G401.6 (cell line): ENCODE results near the gene STK32C.
"Not testable (repeated sequence)": the region's sequence is repeated elsewhere in the genome, so short reads cannot be mapped to it uniquely, and the experiment has no call there.

ENCODE experiments used
- FAIRE-seq: peaks from 2 replicates; lab custom pipeline; 2012; peaks lifted over from hg19 to GRCh38; lab: Jason Lieb, UNC

STK32C gene

DNA sequence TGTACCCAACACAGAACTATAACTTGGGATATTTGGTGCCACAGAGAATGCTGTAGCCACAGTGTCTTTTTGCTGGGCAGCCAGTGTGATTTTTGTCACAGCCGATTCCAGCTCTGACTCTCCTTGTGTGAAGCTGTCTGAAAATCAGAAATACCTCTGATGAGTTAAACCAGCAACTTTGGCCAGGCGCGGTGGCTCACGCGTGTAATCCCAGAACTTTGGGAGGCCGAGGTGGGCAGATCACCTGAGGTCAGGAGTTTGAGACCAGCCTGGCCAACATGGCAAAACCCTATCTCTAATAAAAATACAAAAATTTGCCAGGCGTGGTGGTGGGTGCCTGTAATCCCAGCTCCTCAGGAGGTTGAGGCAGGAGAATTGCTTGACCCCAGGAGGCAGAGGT is 30.1 kb upstream of the STK32C start:
- not testable (repeated sequence) for FAIRE-seq

DNA sequence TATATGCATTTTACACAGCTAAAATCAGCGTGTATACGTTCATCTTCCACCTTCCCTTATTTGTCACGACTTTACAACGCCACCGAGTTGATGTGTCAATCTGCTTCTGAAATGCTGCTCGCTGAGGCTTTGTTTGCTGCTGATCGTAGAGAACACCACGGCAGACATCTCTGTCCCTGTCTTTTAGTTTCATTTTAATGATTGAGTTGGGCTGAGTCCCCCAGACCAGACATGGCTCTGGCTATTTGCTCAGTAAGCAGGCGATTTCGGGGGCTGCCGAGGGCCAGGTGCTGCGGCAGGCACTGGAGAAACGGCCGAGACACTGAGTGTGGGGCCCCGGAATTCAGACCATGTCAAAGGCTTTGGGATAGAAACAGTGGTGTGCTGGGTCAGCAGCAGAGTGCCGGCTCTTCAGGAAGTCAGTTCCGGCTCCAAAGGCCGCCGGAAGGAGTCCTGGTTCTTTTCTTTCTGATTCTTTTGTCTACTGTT is 29.2 kb upstream of the STK32C start:
- FAIRE-seq: no peak

DNA sequence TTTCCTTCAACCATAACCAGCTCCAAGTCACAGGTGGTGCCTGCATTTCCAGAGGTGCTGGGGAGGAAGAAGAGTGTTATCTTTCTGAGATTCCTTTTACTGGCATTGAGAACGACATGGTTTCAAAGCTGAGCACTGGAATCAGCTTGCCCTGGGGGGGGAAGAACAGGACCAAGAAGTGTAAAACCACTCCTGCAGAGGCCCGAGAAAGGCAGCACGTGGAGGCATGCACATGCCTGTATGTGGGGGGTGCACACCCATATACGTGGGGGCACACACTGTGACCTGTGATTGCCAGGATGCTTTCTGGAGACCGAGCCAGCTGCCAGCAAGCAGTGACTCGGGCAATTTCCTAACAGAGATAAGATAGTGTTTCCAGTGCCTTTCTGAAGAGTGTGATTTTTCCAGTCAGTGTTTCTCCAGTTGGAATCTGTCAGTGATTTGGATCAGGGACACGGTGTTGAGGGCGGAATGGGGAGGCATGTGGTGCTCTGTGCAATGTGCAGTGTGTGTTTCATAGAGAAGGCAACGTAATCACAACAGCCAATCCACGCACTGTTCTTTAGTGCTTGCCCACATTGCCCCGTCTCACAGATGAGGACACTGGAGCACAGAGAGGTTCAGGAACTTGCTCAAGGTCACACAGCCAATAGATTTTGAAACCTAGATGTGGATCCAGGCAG is 28.5 kb upstream of the STK32C start:
- FAIRE-seq: no peak

DNA sequence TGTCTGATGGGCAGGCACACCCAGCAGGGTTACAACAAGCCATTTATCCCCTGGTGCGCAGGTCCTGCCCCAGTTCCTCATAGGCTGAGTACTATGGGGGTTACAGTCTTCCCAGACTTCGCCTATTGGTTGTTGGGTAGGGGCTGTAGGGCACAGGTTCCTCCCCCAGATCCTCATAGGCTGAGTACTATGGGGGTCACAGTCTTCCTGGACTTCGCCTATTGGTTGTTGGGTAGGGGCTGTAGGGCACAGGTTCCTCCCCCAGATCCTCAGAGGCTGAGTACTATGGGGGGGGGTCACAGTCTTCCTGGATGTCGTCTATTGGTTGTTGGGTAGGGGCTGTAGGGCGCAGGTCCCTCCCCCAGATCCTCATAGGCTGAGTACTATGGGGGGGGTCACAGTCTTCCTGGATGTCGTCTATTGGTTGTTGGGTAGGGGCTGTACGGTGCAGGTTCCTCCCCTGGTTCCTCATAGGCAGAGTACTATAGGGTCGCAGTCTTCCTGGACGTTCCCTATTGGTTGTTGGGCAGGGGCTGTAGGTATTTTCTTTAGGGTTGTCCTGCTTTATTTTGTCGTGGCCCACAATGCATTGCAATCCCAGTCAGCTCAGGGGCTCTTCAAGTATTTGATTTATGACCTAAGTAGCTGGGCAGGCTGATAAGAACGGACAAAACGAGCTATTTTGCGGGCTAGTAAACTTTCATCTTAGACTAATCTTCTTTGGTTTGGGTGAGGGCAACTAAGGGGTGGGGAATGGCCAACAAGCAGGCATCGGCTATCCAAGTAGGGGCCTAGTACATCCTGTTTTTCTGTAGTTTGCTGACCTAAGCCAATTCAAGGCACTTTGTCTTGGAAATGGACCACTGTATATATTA is 27.7 kb upstream of the STK32C start:
- FAIRE-seq: no peak

DNA sequence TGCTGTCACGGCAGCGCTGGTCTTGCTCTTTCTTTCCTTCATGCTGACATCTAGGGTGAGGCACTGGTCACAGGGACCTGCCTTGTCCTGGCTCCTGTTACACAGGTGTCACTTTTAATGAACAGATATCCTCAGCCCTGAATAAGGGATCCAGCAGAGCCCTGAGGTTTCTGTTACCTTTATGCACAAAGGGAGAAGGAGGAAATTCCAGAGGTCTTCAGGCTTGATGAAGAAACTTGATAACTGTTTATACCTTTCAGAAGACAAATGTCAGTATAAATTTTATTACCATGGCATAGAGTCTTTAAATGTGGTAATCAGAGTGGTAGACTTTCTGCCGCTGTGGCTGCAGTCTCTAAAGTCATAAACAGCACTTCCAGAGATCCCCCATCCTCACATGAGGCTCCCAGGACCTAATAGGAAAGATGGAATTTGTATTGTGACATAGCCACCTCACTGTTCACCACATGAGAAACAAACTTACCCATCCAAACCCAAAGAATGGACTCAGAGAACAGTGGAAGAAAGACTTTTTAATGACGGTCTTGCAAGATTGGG is 27.0 kb upstream of the STK32C start:
- FAIRE-seq: no peak

DNA sequence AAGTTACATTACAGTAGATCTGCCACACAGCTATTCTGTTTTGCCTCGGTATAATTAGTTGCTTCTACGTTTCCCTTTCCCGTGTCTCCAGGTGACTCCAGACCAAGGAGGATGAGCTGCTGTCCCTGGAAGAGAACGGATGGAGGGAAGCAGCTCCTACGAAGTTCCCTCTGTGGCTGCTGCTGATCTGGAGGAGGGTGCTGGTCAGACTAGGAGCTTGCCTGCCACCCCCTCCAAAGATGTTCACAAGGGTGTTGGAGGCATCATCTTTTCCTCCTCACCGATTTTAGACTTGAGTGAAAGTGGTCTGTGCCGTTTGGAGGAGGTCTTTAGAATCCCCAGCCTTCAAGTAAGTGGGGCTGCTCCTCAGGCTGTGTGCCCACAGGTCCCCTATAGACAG is 25.6 kb upstream of the STK32C start:
- no peak for FAIRE-seq

DNA sequence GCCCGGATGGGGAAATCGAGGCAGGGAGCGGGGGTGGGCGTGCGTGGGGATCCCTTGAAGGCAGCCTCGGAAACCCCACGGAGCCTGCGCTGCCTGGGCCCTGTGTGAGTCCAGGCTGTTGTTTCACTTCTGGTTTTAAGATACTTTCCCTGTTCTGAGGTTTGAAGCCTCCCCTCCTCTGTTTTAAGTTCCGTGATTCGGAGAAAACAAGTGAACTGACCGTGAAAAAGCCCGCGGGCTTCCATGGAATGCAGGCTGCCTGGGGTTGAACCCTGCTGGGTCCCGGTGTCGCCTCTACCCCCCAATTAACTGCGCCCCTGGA is 24.6 kb upstream of the STK32C start:
- no peak for FAIRE-seq

DNA sequence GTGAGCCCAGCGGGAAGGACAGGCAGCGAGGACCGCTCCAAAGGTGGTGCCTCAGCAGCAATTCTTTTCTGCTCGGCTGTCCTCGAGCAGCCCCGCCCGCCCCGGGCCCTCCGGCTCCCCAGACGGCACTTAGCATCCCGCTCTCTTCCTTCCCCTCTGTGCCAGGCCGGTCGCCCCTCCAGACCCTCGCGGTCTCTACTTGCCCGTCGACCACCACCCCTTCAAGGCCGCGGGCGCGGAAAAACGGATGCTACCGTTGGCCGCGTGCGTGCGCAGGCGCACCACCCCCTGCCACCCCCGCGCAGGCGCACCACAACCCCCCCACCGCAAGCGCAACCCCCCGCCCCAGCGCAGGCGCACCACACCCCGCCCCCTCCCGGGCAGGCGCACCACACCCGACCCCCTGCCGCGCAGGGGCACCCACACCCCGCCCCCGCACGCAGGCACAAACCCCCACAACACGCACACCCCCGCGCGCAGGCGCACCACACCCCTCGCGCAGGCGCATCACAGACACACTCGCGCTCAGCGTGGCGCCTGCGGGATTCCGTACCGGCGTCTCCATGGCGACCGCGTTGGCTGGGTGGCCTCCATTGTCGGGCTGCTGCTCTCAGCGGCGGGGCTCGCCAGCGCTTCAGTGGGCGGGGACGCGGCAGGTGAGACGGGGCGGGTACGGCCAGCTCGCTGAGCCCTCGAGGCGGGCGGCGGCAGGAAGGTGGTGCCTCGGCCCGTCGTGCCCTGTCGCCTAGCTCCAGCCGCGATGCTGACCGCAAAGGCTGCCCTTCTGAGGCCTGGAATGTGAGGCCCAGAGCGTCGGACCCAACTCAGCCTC is 24.1 kb upstream of the STK32C start, which contains the start of gene LRRC27:
TSS of gene LRRC27 (plus strand) at position 593 of the 832 bp plus-strand sequence. CDS start 1,332 bp downstream, outside the sequence.
- FAIRE-seq: no peak

DNA sequence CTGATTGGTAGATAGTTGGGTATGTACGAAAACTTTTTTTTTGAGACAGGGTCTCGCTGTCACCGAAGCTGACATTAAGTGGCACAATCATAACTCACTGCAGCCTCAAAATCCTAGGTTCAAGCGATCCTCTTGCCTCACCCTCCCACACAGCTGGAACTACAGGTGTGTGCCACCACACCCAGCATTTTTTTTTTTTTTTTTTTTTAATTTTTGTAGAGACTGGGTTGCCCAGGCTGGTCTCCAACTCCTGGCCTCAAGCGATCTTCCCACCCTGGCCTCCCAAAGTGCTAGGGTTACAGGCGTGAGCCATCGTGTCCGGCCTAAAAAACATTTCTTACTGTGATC is 22.7 kb upstream of the STK32C start:
- no peak for FAIRE-seq

DNA sequence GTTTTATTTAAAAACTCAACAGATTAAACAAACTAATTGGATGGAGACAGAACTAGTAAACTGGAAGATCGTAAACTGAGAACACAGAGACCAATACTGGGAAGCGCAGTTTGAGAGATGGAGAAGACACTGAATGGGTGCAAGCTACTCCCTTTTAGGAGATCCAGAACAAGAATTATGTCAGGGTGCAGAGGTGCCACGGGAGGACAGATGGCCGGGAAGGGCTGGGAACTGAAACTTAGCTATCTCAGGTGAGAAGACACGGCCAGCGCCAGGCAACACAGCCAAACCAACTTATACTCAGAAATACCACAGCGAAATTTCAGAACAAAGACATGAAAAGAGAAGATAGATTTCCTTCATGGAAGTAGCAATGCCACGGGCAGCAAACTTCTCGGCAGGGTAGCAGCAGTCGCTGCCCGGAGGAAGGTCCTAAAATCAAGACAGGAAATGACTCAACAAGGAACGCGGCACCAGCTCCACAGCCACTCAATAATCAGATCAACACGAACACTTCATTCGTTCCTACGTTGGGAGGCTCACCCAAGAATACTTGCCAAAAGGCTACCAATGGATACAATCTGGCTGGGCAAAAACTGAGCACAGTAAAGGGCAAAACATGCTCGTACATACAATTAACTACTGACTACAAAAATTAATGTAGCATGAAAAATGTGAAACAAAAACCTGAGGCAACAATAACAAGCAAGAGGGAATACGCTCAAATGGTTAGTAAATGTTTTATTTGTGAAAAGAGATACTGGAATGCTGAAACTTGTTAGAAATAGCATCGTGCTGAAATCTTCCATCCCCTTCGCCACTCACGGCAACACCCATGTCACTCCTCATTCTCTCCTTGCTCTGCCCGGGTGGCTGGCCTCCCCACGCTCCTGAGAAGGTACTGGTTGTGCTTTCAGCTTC is 22.1 kb upstream of the STK32C start:
- no peak for FAIRE-seq

DNA sequence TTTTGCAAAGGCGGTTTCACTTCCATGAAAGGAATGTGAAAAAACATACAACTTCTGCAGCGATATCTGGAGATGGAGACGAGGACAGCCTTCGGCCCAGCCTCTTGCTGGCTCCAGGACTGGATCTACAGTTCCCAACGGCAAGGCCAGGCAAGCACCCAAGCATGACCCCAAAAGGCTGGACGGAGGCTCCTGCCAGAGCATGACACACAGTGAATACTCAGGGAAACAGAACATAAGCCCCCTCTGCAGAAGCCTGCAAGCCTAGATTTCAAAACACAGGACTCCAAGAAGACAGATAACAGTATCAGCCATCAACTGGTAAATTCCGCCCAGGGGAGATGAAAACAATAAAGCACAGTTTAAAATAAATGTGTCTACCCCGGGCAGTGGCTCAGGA is 21.0 kb upstream of the STK32C start:
- FAIRE-seq: no peak

DNA sequence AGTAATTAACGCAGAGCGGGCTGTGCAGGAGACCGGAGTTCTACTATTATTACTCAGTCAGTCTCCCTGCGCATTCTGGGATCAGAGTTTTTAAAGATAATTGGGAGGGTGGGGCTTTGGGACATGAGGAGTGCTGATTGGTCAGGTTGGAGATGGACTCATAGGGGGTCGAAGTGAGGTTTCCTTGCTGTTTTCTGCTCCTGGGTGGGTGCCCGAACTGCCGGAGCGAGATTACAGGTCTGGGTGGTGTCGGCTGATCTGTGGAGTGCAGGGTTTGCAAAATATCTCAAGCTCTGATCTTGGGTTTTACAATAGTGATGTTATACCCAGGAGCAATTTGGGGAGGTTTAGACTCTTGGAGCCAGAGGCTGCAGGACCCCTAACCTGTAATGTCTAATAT is 20.4 kb upstream of the STK32C start:
- no peak for FAIRE-seq

DNA sequence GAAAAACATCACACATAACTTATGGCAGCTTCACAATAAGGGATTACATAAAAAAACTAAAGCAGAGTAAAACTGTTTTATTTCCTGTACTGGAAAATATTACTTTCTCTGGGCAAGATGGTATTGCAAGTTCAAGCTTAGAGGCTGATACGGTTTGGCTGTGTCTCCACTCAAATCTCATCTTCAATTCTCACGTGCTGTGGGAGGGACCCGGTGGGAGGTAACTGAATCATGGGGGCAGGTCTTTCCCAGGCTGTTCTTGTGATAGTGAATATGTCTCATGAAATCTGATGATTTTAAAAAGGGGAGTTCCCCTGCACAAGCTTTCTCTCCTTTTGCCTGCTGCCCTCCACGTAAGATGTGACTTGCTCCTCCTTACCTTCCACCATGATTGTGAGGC is 19.2 kb upstream of the STK32C start:
- FAIRE-seq: no peak

DNA sequence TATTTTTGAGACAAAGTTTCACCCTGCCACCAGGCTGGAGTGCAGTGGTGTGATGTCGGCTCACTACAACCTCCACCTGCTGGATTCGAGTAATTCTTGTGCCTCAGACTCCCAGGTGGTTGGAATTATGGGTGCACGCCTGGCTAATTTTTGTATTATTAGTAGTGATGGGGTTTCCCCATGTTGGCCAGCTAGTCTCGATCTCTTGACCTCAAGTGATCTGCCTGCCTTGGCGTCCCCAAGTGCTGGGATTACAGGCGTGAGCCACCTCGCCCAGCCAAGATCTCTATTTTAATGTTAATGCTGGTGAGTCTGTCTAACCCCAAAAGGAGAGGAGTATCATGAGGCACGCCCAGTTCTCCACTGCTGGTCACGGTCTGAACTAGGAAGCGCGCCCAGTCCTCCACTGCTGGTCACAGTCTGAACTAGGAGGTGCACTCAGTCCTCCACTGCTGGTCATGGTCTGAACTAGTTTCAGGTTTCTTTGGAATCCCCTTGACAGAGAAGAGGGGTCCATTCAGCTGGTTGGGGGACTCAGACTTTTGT is 18.7 kb upstream of the STK32C start:
- FAIRE-seq: no peak

DNA sequence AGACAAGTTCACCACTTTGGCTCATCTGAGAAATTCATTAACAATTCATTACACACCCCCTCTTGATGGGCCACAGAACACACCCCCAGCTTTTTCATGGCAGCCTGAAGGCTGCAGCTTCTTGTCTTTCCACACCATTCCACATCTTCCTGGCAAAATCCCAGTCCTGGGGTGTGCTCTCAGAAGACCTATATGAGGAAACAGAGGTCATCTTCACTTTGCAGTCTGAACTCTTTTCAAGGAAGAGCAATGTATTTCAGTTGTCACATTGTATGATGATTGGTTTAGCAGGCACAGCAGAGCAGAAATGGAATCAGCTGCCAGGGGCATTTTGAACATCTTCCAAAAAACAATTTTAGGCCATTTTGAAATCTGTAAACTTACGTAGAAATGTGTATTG is 16.4 kb upstream of the STK32C start:
- FAIRE-seq: no peak

DNA sequence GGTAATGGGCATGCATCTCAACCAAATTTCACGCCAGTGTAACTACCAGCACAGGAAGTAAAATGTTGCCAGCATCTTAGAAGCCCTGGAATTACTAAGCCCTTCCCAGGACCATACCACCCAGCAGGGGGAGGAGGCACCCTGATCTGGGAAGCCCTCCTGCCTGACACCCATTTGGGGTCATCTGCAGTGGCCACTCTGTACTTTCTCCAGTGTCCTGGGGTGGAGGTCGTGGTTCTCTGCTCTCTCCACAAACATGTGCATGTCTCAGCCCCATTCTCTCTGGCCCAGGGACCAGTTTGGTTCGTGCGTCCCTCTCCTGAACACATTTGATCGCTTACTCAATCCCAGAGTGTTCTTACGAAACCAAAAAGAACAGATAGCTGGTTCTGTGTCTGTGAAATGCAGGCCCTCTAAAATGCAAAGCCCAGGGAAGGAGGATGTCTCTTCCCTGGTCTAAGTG is 14.9 kb upstream of the STK32C start:
- no peak for FAIRE-seq

DNA sequence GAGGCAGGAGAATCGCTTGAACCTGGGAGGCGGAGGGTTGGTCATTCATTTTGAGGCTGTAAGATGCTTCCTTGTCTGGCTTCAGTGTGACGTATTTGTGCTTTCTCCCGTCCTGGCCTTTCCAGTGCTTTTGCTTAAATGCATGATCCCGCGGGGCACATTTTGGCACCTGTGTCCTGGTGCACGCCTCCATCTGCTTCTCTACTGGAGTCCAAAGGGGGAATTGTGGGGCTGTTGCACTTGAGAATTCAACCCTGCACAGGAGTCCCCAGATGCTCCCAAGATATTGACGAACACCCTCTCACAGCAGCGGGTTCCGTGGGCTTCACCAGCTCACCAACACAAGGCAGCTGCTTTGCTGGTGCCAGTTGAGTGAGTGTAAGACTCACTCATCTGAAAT is 14.0 kb upstream of the STK32C start:
- FAIRE-seq: no peak

DNA sequence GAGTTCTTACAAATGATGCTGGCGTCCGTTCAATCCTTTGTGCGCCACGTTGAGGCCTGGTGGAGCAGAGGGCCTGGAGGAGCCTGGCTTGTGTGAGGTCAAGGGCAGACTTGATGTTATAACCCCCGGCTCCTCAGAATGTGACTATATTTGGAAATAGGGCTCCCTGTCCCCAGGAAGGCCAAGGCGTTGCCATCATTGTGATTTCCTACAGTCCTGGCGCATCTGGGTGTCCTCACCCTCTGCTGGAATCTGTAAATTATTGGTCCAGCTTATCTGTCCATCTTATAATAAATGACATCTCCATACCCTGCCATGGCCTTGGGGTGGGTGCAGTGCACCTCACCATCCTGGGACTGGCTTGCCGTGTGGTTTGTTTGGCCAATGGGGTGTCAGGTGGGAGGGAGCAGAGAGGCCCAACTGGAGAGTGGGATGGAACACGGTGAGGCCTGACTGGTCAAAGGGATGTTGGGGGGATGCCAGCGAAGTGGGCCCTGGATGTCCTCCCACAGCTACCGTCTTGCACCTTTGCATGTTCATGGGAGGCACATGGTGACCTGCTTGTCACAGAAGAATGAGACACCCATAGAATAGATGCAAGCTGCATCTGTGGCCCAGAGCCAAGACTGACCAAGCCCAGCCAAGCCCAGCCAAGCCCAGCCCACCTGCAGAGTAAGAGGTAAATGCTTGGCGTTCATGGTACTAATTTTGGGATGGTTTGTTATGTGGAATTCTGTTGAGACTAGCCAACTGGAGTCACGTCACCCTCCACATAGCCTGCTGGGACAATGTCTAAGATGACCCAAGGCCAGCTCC is 13.1 kb upstream of the STK32C start:
- no peak for FAIRE-seq

DNA sequence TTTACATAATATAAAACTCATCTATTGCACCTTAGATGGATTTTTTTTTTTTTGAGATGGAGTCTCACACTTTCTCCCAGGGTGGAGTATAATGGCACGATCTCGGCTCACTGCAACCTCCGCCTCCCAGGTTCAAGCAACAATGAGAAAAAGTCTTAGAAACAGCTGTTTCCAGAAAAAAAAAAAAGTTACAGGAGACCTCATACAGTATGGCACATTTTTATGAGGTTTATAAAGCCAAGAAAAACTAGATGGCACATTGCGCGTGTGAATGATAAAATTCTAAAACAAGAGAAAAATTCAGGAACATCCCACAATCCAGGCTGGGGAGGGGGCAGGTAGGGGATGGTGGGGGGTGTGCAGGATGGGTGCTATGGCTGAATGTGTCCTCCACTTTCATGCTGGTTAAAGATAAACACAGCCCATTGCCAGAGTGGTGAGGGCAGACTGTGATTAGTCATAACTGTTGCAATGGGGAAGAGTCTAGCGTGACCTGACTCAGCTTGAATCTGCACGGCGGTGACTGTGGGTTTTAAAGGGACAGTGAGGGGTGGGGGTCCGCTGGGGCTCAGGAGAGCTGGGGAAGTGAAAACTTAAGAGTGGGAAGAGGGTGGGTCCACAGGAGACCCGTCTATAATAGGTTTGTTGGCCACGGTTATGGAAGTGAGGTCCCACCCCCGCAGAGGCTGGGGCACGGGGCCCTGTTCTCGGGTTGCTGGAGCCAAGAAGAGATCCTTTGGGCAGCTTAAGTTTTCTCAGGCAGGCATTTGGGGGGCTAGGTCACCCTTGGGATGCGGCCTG is 12.3 kb upstream of the STK32C start:
- no peak for FAIRE-seq
